ENCODE results near the gene TTPAL. TPM values are rescaled to one million over a fixed set of nuclear protein-coding genes. Genes with fewer than 3 reads are reported as not detected.

The TTPAL gene
- total RNA-seq, 1 experiment from 2014 or later, result 14.0 TPM

DNA sequence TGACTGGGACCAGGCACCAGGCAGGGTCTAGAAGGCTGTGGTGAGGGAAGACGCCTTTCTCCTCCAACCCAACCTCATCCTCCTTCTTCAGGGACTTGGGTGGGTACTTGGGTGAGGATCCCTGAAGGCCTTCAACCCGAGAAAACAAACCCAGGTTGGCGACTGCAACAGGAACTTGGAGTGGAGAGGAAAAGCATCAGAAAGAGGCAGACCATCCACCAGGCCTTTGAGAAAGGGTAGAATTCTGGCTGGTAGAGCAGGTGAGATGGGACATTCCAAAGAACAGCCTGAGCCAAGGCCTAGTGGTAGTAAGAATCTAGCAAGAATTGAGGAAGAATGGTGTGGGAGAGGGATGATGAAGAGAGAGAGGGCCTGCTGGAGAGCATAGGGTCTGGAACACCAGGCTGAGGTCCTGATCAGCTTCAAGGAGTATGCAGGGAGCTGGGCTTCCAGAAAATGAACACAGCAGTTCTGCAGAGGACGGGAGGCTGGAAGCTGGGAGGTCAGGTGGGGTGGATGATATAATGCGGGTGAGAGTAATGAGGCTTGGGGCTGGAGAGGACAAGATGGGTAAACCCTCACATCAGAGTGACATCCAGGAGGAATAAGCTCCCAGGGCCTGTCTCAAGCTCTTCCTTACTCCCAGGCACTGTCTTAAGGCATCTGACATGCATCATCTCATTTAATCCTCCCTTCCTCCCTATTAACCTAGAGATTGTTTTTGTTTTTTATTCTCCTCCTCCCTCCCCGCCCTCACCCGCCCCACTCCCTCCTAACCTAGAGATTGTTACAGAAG is 45.2 kb upstream of the TTPAL start:
- TF ChIP-seq, protein P1, sequence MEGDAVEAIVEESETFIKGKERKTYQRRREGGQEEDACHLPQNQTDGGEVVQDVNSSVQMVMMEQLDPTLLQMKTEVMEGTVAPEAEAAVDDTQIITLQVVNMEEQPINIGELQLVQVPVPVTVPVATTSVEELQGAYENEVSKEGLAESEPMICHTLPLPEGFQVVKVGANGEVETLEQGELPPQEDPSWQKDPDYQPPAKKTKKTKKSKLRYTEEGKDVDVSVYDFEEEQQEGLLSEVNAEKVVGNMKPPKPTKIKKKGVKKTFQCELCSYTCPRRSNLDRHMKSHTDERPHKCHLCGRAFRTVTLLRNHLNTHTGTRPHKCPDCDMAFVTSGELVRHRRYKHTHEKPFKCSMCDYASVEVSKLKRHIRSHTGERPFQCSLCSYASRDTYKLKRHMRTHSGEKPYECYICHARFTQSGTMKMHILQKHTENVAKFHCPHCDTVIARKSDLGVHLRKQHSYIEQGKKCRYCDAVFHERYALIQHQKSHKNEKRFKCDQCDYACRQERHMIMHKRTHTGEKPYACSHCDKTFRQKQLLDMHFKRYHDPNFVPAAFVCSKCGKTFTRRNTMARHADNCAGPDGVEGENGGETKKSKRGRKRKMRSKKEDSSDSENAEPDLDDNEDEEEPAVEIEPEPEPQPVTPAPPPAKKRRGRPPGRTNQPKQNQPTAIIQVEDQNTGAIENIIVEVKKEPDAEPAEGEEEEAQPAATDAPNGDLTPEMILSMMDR (conservative IDR thresholded peaks at IDR 0.05; ENCODE audit: low read depth, low read length), result no peak
- TF ChIP-seq EZH2phosphoT487 (IDR thresholded peaks at IDR 0.05; ENCODE audit: borderline replicate concordance, low read length), result no peak
- TF ChIP-seq EZH2 (IDR thresholded peaks at IDR 0.05; ENCODE audit: low read length, unreplicated experiment), result no peak
- no TSS peak for BruUV-seq (replicated peaks)
- no peaks in the 10 kb centered on the region for H3F3A ChIP-seq (ENCODE audit: low read length, unreplicated experiment)
- POLR2A ChIA-PET (ENCODE audit: unreplicated experiment), result no interaction called here
- no peaks in the 10 kb centered on the region for H3K9me3 ChIP-seq (ENCODE audit: low read length)
- no peaks in the 10 kb centered on the region for H4K20me1 ChIP-seq (ENCODE audit: low read length)
- H3K79me2 ChIP-seq (ENCODE audit: low read length), result no peaks in the 10 kb centered on the region
- H3K36me3 ChIP-seq (ENCODE audit: low read depth, low read length), result no peaks in the 10 kb centered on the region
- H3K4me1 ChIP-seq (ENCODE audit: insufficient read depth, low read length), result no peaks in the 10 kb centered on the region
- ATAC-seq (no peak), DNase-seq (no peak)
- H3K27ac ChIP-seq (ENCODE audit: low read length), result no peak overlapping the region
- CTCF ChIA-PET, result no interaction called here
- H3K9me2 ChIP-seq (replicated peaks; ENCODE audit: low read length), result no peaks in the 10 kb centered on the region
- intact Hi-C loops (cut with micrococcal nuclease), result no loop called here
- H3K4me3 ChIP-seq (ENCODE audit: low read length), result no peak overlapping the region
- no peak overlapping the region for H3K4me2 ChIP-seq (ENCODE audit: low read length)
- no peak overlapping the region for H3K9ac ChIP-seq (ENCODE audit: low read length)
- no peak overlapping the region for H2AFZ ChIP-seq (ENCODE audit: low read length)
- H3K27me3 ChIP-seq (ENCODE audit: low read length), result peaks cover 9% of the 10 kb centered on the region; the same call in 1 of the 2 replicates

DNA sequence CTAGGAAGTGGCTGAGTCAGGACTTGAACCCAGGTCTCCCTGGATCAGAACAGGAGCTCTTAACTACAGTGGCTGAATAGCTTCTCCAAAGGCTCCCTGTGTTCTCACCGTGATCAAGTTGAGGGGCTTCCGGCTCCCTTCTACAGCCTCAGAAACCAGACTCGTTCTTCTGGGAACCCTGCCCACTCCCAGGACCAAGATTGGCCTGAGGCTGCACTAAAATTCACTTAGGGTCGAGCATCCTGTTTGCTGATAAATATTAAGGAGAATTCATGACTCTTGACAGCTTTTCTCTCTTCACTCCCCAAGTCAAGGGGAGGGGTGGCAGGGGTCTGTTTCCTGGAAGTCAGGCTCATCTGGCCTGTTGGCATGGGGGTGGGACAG is 44.6 kb upstream of the TTPAL start:
- H3K27ac ChIP-seq (ENCODE audit: low read length), result no peak overlapping the region
- ATAC-seq (no peak), DNase-seq (no peak)
- BruUV-seq (replicated peaks), result no TSS peak
- POLR2A ChIA-PET (ENCODE audit: unreplicated experiment), result no interaction called here
- no peak overlapping the region for H3K4me2 ChIP-seq (ENCODE audit: low read length)
- intact Hi-C loops (cut with micrococcal nuclease), result no loop called here
- no peaks in the 10 kb centered on the region for H3K9me2 ChIP-seq (replicated peaks; ENCODE audit: low read length)
- no peak overlapping the region for H3K9ac ChIP-seq (ENCODE audit: low read length)
- no peaks in the 10 kb centered on the region for H3K4me1 ChIP-seq (ENCODE audit: insufficient read depth, low read length)
- H3K27me3 ChIP-seq (ENCODE audit: low read length), result peaks cover 9% of the 10 kb centered on the region; the same call in 1 of the 2 replicates
- TF ChIP-seq EZH2phosphoT487 (IDR thresholded peaks at IDR 0.05; ENCODE audit: borderline replicate concordance, low read length) (no peak), EZH2 (IDR thresholded peaks at IDR 0.05; ENCODE audit: low read length, unreplicated experiment) (no peak)
- TF ChIP-seq, protein P1 (conservative IDR thresholded peaks at IDR 0.05; ENCODE audit: low read depth, low read length), result no peak
- no peak overlapping the region for H2AFZ ChIP-seq (ENCODE audit: low read length)
- H3F3A ChIP-seq (ENCODE audit: low read length, unreplicated experiment), result no peaks in the 10 kb centered on the region
- CTCF ChIA-PET, result no interaction called here
- no peak overlapping the region for H3K4me3 ChIP-seq (ENCODE audit: low read length)
- H3K36me3 ChIP-seq (ENCODE audit: low read depth, low read length), result no peaks in the 10 kb centered on the region
- no peaks in the 10 kb centered on the region for H4K20me1 ChIP-seq (ENCODE audit: low read length)
- H3K79me2 ChIP-seq (ENCODE audit: low read length), result no peaks in the 10 kb centered on the region
- H3K9me3 ChIP-seq (ENCODE audit: low read length), result no peaks in the 10 kb centered on the region

DNA sequence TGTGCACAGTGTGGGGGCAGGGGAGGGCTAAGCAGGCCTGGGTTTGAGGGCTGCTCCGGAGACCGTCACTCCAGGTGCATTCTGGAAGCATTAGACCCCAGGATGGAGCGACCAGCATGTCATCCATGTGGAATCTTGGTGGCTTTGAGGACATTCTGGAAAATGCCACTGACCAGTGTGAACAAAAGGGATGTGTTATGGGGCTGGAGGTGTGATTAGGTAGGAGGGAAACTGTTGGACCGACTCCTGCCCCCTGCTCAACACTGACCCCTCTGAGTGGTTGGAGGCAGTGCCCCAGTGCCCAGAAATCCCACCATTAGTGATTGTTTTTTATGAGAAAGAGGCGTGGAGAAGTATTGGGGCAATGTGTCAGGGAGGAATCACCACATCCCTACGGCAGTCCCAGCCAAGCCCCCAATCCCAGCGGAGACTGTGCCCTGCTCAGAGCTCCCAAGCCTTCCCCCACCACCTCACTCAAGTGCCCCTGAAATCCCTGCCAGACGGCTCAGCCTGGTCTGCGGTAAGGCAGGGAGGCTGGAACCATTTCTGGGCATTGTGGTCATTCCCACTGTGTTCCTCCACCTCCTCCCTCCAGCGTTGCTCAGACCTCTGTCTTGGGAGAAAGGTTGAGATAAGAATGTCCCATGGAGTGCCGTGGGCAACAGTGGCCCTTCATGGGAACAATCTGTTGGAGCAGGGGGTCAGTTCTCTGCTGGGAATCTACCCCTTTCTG is 44.0 kb upstream of the TTPAL start:
- POLR2A ChIA-PET (ENCODE audit: unreplicated experiment), result no interaction called here
- H3F3A ChIP-seq (ENCODE audit: low read length, unreplicated experiment), result no peaks in the 10 kb centered on the region
- no peak overlapping the region for H3K9ac ChIP-seq (ENCODE audit: low read length)
- DNase-seq, result no peak
- H3K36me3 ChIP-seq (ENCODE audit: low read depth, low read length), result no peaks in the 10 kb centered on the region
- H3K9me2 ChIP-seq (replicated peaks; ENCODE audit: low read length), result no peaks in the 10 kb centered on the region
- no peaks in the 10 kb centered on the region for H3K9me3 ChIP-seq (ENCODE audit: low read length)
- ATAC-seq, result no peak
- intact Hi-C loops (cut with micrococcal nuclease), result no loop called here
- no peak for TF ChIP-seq EZH2phosphoT487 (IDR thresholded peaks at IDR 0.05; ENCODE audit: borderline replicate concordance, low read length)
- no peak for TF ChIP-seq EZH2 (IDR thresholded peaks at IDR 0.05; ENCODE audit: low read length, unreplicated experiment)
- TF ChIP-seq, protein P1 (conservative IDR thresholded peaks at IDR 0.05; ENCODE audit: low read depth, low read length), result no peak
- no peak overlapping the region for H3K4me3 ChIP-seq (ENCODE audit: low read length)
- CTCF ChIA-PET, result no interaction called here
- H3K27ac ChIP-seq (ENCODE audit: low read length), result no peak overlapping the region
- no peaks in the 10 kb centered on the region for H3K4me1 ChIP-seq (ENCODE audit: insufficient read depth, low read length)
- no peaks in the 10 kb centered on the region for H4K20me1 ChIP-seq (ENCODE audit: low read length)
- no peaks in the 10 kb centered on the region for H3K79me2 ChIP-seq (ENCODE audit: low read length)
- no TSS peak for BruUV-seq (replicated peaks)
- H3K4me2 ChIP-seq (ENCODE audit: low read length), result no peak overlapping the region
- H3K27me3 ChIP-seq (ENCODE audit: low read length), result peaks cover 9% of the 10 kb centered on the region; the same call in 1 of the 2 replicates
- 0 out of 2 replicates have a peak overlapping the region, but pooled peaks have one; percentile 11 for H2AFZ ChIP-seq (ENCODE audit: low read length)
